ENCODE results near the gene RPS27.

RPS27 gene

GRCh38 chr1:153946622-153947241 is 43.8 kb upstream of the RPS27 start, which contains the start of gene DENND4B:
TSS of gene DENND4B (minus strand) at chr1:153946718. CDS start at chr1:153944374, 2,344 bp downstream.
- TF ChIP-seq POU2F2 (IDR thresholded peaks at IDR 0.05; ENCODE audit: low read depth, low read length) (no peak), TAF1 (IDR thresholded peaks at IDR 0.05; ENCODE audit: low read depth, low read length) (no peak), SPI1 (IDR thresholded peaks at IDR 0.05; ENCODE audit: low read depth, low read length) (peak; percentile 74), POLR2A (IDR thresholded peaks at IDR 0.05; ENCODE audit: low read depth, low read length) (no peak), PAX5 (IDR thresholded peaks at IDR 0.05; ENCODE audit: insufficient read depth, low read length, severe bottlenecking) (no peak), POLR2AphosphoS5 (IDR thresholded peaks at IDR 0.05; ENCODE audit: low read depth, low read length) (peak; percentile 15)
- DNase-seq (ENCODE audit: insufficient read length, low spot score) (peak; percentile 97), FAIRE-seq (peak; percentile 85)

GRCh38 chr1:153951183-153951582 is 39.4 kb upstream of the RPS27 start:
- TF ChIP-seq POU2F2 (IDR thresholded peaks at IDR 0.05; ENCODE audit: low read depth, low read length) (no peak), TAF1 (IDR thresholded peaks at IDR 0.05; ENCODE audit: low read depth, low read length) (no peak), POLR2AphosphoS5 (IDR thresholded peaks at IDR 0.05; ENCODE audit: low read depth, low read length) (no peak), PAX5 (IDR thresholded peaks at IDR 0.05; ENCODE audit: insufficient read depth, low read length, severe bottlenecking) (no peak)
- no peak for FAIRE-seq
- no peak for DNase-seq (ENCODE audit: insufficient read length, low spot score)

- FAIRE-seq, result no peak
- TF ChIP-seq TAF1 (IDR thresholded peaks at IDR 0.05; ENCODE audit: low read depth, low read length) (no peak), POU2F2 (IDR thresholded peaks at IDR 0.05; ENCODE audit: low read depth, low read length) (no peak), POLR2A (IDR thresholded peaks at IDR 0.05; ENCODE audit: low read depth, low read length) (no peak), POLR2AphosphoS5 (IDR thresholded peaks at IDR 0.05; ENCODE audit: low read depth, low read length) (no peak), PAX5 (IDR thresholded peaks at IDR 0.05; ENCODE audit: insufficient read depth, low read length, severe bottlenecking) (no peak), SPI1 (IDR thresholded peaks at IDR 0.05; ENCODE audit: low read depth, low read length) (no peak)
- DNase-seq (ENCODE audit: insufficient read length, low spot score), result no peak
Observed at GRCh38 chr1:153951801-153952200, 38.8 kb upstream of the RPS27 start.

GRCh38 chr1:153953859-153954365 is 36.6 kb upstream of the RPS27 start:
- FAIRE-seq (no peak), DNase-seq (ENCODE audit: insufficient read length, low spot score) (no peak)
- no peak for TF ChIP-seq POU2F2 (IDR thresholded peaks at IDR 0.05; ENCODE audit: low read depth, low read length)
- no peak for TF ChIP-seq PAX5 (IDR thresholded peaks at IDR 0.05; ENCODE audit: insufficient read depth, low read length, severe bottlenecking)
- no peak for TF ChIP-seq SPI1 (IDR thresholded peaks at IDR 0.05; ENCODE audit: low read depth, low read length)
- TF ChIP-seq POLR2A (IDR thresholded peaks at IDR 0.05; ENCODE audit: low read depth, low read length), result no peak
- TF ChIP-seq TAF1 (IDR thresholded peaks at IDR 0.05; ENCODE audit: low read depth, low read length), result no peak
- no peak for TF ChIP-seq POLR2AphosphoS5 (IDR thresholded peaks at IDR 0.05; ENCODE audit: low read depth, low read length)

GRCh38 chr1:153954826-153955225 is 35.7 kb upstream of the RPS27 start:
- TF ChIP-seq POU2F2 (IDR thresholded peaks at IDR 0.05; ENCODE audit: low read depth, low read length) (no peak), PAX5 (IDR thresholded peaks at IDR 0.05; ENCODE audit: insufficient read depth, low read length, severe bottlenecking) (no peak), SPI1 (IDR thresholded peaks at IDR 0.05; ENCODE audit: low read depth, low read length) (no peak), TAF1 (IDR thresholded peaks at IDR 0.05; ENCODE audit: low read depth, low read length) (no peak), POLR2A (IDR thresholded peaks at IDR 0.05; ENCODE audit: low read depth, low read length) (no peak), POLR2AphosphoS5 (IDR thresholded peaks at IDR 0.05; ENCODE audit: low read depth, low read length) (no peak)
- no peak for FAIRE-seq
- DNase-seq (ENCODE audit: insufficient read length, low spot score), result no peak

GRCh38 chr1:153956997-153957715 is 33.4 kb upstream of the RPS27 start:
- TF ChIP-seq TAF1 (IDR thresholded peaks at IDR 0.05; ENCODE audit: low read depth, low read length), result no peak
- no peak for TF ChIP-seq POU2F2 (IDR thresholded peaks at IDR 0.05; ENCODE audit: low read depth, low read length)
- no peak for TF ChIP-seq PAX5 (IDR thresholded peaks at IDR 0.05; ENCODE audit: insufficient read depth, low read length, severe bottlenecking)
- no peak for TF ChIP-seq SPI1 (IDR thresholded peaks at IDR 0.05; ENCODE audit: low read depth, low read length)
- TF ChIP-seq POLR2AphosphoS5 (IDR thresholded peaks at IDR 0.05; ENCODE audit: low read depth, low read length), result no peak
- TF ChIP-seq POLR2A (IDR thresholded peaks at IDR 0.05; ENCODE audit: low read depth, low read length), result no peak
- peak; percentile 78 for FAIRE-seq
- DNase-seq (ENCODE audit: insufficient read length, low spot score), result no peak

- DNase-seq (ENCODE audit: insufficient read length, low spot score) (no peak), FAIRE-seq (peak; percentile 95)
- TF ChIP-seq PAX5 (IDR thresholded peaks at IDR 0.05; ENCODE audit: insufficient read depth, low read length, severe bottlenecking), result no peak
- TF ChIP-seq SPI1 (IDR thresholded peaks at IDR 0.05; ENCODE audit: low read depth, low read length), result peak; percentile 44; the same call in 1 of the 2 replicates
- peak; percentile 68; the same call in 1 of the 2 replicates for TF ChIP-seq POLR2AphosphoS5 (IDR thresholded peaks at IDR 0.05; ENCODE audit: low read depth, low read length)
- peak; percentile 85 for TF ChIP-seq POLR2A (IDR thresholded peaks at IDR 0.05; ENCODE audit: low read depth, low read length)
- TF ChIP-seq POU2F2 (IDR thresholded peaks at IDR 0.05; ENCODE audit: low read depth, low read length), result peak; percentile 52; the same call in 1 of the 2 replicates
- peak; percentile 48; the same call in 1 of the 2 replicates for TF ChIP-seq TAF1 (IDR thresholded peaks at IDR 0.05; ENCODE audit: low read depth, low read length)
Observed at GRCh38 chr1:153957744-153958110, 32.8 kb upstream of the RPS27 start.

- FAIRE-seq (no peak), DNase-seq (ENCODE audit: insufficient read length, low spot score) (peak; percentile 97)
- TF ChIP-seq TAF1 (IDR thresholded peaks at IDR 0.05; ENCODE audit: low read depth, low read length) (0 out of 2 replicates have a peak, but pooled peaks have one; percentile 7), POU2F2 (IDR thresholded peaks at IDR 0.05; ENCODE audit: low read depth, low read length) (peak; percentile 74; the same call in 1 of the 2 replicates), POLR2AphosphoS5 (IDR thresholded peaks at IDR 0.05; ENCODE audit: low read depth, low read length) (no peak; the same call in 1 of the 2 replicates), POLR2A (IDR thresholded peaks at IDR 0.05; ENCODE audit: low read depth, low read length) (no peak), SPI1 (IDR thresholded peaks at IDR 0.05; ENCODE audit: low read depth, low read length) (peak; percentile 27; the same call in 1 of the 2 replicates), PAX5 (IDR thresholded peaks at IDR 0.05; ENCODE audit: insufficient read depth, low read length, severe bottlenecking) (peak; percentile 19)
Observed at GRCh38 chr1:153958111-153958960, 32.2 kb upstream of the RPS27 start, which contains the start of gene CRTC2. TSS of gene CRTC2 (minus strand) at chr1:153958612. CDS start at chr1:153958497, 115 bp downstream.
